ENCODE measurements around the gene ACSF2.

Gene ACSF2

DNA sequence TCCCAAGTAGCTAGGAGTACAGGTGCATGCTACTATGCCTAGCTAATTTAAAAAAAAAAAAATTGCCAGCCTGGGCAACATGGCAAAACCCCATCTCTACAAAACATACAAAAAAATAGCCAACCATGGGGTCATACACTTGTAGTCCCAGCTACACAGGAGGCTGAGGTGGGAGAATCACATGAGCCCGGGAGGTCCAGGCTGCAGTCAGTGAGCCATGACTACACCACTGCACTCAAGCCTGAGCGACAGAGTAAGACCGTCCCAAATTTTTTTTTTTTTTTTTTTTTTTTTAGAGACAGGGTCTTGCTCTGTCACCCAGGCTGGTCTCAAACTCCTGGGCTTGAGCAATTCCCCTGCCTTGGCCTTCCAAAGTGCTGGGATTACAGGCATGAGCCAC lies 27.9 kb downstream of the ACSF2 start:
- DNase-seq (ENCODE audit: low read depth), result no peak
- TF ChIP-seq CTCF (conservative IDR thresholded peaks at IDR 0.05; ENCODE audit: low read depth, low read length), result no peak
- no peak overlapping the region for H3K4me3 ChIP-seq (ENCODE audit: low read depth, low read length)

- TF ChIP-seq CTCF (conservative IDR thresholded peaks at IDR 0.05; ENCODE audit: low read depth, low read length), result no peak
- no peak for DNase-seq (ENCODE audit: low read depth)
Measured at GRCh38 chr17:50457621-50458020, 31.6 kb downstream of the ACSF2 start.

DNA sequence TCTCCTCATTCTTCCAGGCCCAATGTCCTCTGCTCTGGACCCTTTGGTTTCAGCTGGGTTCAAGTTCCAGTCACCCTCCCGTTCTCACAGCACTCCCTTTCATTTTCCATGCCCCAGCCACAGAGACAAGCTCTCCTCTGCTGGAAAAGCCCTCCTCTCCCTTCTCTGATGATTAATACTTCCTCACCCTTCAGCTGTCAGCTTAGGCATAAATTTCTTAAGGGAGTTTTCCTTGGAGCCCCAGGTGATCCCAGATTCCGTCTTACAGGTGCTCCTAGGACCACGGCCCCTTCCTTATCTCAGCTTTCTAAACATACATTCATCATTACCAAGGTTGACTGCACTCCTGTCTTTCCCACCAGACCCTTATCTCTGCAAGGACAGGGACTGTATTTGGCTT lies 32.3 kb downstream of the ACSF2 start:
- no peak overlapping the region for H3K4me3 ChIP-seq (ENCODE audit: low read depth, low read length)
- DNase-seq (ENCODE audit: low read depth), result no peak
- no peak for TF ChIP-seq CTCF (conservative IDR thresholded peaks at IDR 0.05; ENCODE audit: low read depth, low read length)

More at GRCh38 chr17:50457621-50458020, 31.6 kb downstream of the ACSF2 start:
- H3K4me3 ChIP-seq (ENCODE audit: low read depth, low read length), result no peak overlapping the region

DNA sequence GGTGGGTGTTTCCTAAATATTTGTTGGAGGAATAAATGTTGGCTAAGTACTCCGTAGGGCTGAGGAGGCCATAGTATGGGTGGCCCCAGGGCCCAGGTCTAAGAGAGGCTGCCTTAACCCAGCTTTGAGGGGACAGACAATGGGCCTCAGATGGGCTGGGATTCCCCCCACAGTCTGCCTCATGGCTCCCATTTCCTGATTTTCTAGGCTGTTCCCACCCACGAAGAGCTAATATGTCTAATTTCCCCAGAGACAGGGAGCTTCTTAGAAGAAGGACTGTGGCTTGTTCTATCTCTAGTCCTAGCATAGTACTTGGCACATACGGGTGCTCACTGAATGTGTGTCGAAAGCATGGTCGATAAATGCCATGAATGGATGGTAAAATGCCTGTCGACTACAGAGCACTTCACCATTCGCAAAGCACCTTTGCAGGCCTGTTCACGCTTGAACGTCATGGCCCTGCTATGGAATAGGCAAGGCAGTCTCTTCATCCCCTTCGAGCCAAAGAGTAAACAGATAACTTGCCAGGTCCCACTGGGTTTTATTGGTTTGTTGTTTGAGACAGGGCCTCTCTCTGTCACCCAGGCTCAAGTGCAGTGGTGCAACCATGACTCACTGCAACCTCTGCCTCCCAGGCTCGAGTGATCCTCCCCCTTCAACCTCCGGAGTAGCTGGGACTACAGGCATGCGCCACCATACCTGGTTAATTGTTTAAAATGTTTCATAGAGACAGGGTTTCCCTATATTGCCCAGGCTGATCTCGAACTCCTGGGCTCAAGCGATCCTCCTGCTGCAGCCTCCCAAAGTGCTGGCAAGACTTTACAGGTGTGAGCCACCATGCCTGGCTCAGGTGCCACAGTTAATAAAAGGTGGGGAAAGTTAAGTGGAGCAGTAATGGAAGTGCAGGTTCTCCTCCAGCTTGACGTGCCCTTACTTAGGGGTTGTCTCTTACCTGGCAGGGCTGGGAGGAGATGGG lies 33.0 kb downstream of the ACSF2 start:
- peak; percentile 32 for DNase-seq (ENCODE audit: low read depth)
- TF ChIP-seq CTCF (conservative IDR thresholded peaks at IDR 0.05; ENCODE audit: low read depth, low read length), result no peak
- no peak overlapping the region for H3K4me3 ChIP-seq (ENCODE audit: low read depth, low read length)

- DNase-seq (ENCODE audit: low read depth), result no peak
- no peak overlapping the region for H3K4me3 ChIP-seq (ENCODE audit: low read depth, low read length)
- no peak for TF ChIP-seq CTCF (conservative IDR thresholded peaks at IDR 0.05; ENCODE audit: low read depth, low read length)
Measured at GRCh38 chr17:50459756-50460155, 33.7 kb downstream of the ACSF2 start.

DNA sequence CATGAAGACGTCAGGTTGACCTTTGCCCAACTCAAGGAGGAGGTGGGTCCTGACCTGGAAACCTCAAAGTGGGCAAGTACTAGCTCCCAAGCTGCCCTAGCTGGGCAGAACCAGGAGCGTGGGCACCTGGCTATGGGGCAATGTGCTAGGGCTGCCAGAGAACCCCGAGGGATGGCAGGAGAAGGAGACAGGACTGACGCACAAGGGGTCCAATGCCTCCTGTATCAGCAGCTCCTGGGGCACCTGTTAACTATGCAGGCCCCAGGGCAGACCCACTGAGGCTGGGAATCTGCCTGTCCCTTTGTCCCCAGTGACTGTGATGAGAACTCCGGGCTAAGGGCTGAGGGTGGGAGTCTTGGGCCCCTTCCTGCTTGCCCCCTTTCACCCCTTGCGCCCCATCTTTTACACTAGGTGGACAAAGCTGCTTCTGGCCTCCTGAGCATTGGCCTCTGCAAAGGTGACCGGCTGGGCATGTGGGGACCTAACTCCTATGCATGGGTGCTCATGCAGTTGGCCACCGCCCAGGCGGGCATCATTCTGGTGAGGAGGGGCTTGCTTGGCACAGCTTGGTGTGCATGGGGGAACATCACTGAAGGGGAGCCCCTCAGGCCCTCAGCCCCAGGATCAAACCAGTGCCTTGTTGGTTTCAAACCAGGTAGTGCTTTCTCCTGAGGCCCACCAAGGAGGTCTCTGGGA lies 35.0 kb downstream of the ACSF2 start:
- H3K4me3 ChIP-seq (ENCODE audit: low read depth, low read length), result no peak overlapping the region
- no peak for DNase-seq (ENCODE audit: low read depth)
- no peak for TF ChIP-seq CTCF (conservative IDR thresholded peaks at IDR 0.05; ENCODE audit: low read depth, low read length)
